ENCODE data around the gene NCEH1. TPM values are rescaled to one million over a fixed set of nuclear protein-coding genes. Genes with fewer than 3 reads are reported as not detected.
A peak's percentile ranks its signal among the peaks of the same experiment; 100 is the strongest.
"Not testable (repeated sequence)": the region's sequence is repeated elsewhere in the genome, so short reads cannot be mapped to it uniquely, and the experiment has no call there.

NCEH1 gene, protein sequence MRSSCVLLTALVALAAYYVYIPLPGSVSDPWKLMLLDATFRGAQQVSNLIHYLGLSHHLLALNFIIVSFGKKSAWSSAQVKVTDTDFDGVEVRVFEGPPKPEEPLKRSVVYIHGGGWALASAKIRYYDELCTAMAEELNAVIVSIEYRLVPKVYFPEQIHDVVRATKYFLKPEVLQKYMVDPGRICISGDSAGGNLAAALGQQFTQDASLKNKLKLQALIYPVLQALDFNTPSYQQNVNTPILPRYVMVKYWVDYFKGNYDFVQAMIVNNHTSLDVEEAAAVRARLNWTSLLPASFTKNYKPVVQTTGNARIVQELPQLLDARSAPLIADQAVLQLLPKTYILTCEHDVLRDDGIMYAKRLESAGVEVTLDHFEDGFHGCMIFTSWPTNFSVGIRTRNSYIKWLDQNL
- polyA plus RNA-seq (2013, experiment 1 of 2; ENCODE audit: insufficient read length), result 12.0 TPM
- 4.5 TPM for polyA plus RNA-seq (2013, experiment 2 of 2; ENCODE audit: insufficient read length)

DNA sequence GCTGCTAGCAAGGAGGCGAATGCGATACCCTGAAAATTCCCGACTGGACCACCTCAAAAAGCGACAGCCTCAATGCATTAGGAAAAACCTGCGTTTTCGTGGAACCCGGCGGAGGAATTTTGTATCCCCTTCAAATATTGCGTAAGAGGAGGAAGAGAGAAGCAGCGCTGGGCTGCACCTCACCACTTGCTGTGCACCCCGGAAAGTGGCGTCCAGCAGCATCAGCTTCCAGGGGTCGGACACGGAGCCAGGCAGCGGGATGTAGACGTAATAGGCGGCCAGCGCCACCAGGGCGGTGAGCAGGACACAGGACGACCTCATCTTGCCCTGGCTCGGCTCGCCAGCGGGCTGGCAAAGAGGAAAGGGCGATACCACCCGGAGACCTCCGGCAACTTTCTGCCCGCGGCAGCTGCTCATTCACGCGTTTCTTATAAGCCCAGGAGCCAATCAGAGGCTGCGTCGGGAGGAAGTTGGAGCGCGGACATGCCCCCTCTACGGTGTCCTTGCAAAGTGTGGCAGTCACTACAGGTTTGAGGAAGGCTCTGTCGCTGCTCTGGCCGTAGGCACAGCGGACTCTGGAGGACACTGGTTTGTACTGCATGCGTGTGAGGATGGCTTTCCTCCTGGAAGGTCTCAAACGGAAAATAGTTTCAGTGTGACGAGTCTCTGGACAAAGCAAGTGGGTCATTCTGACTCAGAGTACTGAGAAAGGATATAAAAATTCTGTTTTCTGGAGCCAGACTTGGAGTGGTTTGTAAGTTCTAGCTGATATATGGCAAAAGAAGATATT lies at the start of gene NCEH1:
NCEH1 (minus strand) TSS at position 404 of the 790 bp plus-strand sequence; CDS start at position 321, 83 bp downstream.
- DNase-seq, result peak; percentile 99

DNA sequence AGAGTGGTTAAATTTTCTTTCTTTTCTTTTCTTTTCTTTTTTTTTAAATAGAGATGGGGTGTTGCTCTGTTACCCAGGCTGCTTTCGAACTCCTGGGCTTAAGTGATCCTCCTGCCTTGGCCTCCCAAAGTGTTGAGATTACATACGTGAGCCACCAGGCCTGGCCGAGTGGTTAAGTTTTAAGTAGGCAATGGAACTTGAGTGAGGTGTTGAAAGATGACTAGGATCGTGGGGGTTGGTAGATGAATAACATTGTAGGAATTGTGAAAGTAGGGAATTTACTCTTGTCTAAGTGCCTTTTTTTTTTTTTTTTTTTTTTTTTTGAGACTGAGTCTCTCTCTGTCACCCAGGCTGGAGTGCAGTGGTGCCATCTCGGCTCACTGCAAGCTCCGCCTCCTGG lies 49.5 kb upstream of the NCEH1 start:
- DNase-seq, result peak; percentile 49

DNA sequence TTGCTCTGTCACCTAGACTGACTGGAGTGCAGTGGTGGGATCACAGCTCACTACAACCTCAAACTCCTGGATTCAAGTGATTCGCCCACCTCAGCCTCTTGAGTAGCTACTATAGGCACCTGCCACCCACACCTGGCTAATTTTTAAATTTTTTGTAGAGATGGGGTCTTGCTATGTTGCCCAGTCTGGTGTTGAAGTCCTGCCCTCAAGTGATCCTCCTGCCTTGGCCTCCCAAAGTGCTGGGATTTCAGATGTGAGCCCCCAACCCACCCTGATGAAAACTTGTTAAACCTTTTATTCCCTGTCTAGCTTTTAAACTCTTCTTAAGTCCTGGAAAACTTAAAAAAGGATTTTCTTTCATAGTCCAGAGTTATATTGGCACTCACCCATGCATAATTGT lies 42.3 kb upstream of the NCEH1 start:
- DNase-seq, result no peak

DNA sequence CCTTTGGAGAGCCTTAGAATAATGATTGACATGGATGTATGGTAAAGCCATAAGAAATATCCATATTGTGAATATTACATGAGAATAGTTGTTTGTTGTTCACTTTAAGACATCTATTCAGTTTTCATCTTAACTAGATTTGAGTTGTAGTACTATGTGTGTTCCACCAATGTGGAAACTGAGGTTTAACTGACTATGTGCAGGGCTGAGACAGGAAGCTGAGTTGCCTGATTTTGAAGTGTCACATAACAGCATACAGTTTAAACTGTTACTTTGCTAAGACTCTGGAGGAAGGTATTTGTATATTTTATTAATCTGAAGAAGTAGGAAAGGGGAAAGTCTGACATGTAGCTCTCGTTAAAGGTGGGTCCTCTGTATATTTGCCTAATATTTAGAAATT lies 41.8 kb upstream of the NCEH1 start:
- no peak for DNase-seq

DNA sequence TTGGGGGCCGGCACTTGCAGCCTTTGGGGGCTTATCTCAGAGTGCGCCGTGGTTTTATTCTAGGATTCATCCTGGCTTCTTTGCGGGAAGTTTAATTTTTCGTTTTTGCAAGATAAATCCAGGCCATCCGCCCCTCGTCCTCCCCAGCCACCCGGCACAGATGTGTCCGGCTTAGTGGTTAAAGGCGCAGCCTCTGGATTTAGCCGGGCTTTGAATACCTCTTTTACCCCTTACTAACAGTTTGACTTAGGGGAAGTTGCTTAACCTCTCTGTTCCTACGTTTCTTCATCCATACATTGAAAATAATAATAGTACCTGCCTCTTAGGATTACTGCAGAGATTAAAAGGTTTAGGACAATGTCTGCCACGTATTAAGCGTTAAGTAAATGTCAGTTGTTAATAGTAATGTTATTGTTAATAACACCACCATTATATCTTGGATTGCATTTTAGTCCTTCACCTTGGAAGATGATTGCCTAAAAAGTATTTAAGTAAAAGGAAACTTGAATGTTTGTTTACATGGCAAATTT lies 40.4 kb upstream of the NCEH1 start:
- DNase-seq, result peak; percentile 27

DNA sequence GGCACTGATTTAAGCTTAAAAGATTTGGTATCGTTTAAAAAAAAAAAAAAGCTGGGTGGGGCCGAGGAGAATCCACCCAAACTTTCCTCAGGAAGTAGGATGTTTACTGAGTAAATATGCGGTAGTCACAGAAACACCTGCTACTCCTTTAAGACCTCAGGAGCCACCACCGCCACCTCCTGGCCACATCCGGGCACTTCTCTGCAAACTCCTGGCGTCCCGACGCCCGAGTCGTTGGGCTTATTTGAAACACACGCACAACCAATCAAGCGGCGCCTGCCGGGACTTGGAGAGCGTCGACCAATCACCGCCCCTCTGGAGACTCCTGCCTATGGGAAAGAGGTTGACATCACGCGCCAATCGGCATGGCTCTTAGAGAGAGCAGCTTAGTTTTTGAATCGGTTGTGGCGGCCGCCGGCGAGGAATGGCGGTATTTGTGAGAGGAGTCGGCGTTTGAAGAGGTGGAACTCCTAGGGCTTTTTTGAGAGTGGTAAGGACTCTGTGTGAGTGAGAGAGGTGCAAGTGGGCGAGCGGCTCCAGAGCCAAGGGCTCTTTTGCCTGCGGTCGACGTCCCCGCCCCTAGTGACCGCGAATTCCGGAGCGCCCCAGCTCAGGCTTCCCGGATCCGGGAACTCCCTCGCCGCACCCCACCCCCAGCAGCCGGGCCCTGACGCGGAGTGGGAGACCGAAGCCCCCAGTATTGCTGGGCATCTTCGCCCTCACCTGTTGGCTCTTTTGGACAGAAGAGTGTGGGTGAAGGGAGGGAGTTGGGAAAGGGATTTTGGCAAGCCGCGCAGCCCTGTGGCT lies 39.7 kb upstream of the NCEH1 start, which contains the start of gene ECT2:
ECT2 (plus strand) TSS at position 359 of the 807 bp plus-strand sequence. CDS start 3,805 bp downstream, outside the sequence.
- DNase-seq, result peak; percentile 100

DNA sequence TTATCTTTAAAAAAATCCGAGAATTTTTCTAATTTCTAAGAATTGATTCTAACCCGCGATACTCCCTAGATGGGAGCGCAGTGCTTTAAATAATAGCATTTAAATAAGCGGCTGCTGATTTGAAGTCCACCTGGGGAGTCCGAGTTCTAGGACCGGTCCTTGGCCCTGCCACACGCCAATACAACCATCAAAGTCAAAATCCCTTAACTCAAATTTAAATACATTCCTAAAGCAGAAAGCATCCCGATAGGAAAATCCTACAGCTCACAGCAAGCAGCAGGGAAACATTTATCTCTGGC lies 39.2 kb upstream of the NCEH1 start:
- DNase-seq, result no peak

DNA sequence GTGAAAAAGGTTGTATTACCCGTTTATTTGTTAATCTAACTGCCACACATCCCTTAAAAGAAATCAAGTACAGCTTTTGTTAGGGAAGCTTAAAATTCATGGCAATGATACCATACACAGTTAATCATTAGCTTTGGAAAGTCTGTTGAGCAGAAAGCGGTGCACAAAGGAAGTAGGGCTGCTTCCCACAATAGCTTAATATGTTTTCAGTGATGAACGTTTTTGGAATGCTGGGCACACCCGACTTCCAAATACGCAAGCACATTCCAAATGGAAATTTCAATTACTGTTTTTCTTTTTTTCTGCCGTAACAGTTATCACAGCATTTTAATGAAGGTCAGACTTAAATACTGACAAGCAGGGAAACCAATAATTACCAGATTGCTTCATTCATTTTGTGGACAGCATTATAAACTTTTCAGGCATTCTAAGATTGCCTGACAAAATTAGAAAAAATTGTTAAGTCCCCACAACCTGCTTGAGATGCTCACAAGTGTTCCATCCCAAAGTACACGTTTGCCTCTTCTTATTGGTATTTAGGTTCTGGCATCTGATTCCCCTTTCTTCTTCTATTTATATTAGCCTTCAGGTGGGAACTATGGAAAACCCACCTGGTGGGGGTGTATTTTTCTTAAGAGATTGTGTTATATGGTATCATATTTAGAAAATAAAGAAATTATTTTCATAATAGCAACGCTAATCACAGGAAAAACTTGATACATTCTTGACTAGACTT lies 38.5 kb upstream of the NCEH1 start:
- peak; percentile 96 for DNase-seq

DNA sequence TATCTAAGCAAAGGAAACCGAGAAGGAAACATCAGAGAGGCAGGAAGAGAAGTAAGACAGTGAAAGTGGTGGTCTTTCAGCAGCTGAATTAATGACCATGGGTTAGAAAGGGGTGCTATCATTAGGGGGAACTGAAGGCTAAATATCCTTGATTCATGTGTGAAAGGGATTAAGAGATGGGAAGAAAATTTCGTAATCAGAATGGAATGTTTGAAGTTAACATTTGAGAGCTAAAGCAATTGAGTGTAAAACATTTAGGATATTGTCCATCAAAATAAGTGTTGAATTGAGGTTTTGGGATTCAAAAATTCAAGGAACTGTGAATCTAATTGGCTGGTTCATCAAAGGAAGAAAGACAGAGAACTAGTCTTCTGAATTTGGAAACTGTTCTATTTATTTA lies 35.6 kb upstream of the NCEH1 start:
- DNase-seq, result peak; percentile 40

DNA sequence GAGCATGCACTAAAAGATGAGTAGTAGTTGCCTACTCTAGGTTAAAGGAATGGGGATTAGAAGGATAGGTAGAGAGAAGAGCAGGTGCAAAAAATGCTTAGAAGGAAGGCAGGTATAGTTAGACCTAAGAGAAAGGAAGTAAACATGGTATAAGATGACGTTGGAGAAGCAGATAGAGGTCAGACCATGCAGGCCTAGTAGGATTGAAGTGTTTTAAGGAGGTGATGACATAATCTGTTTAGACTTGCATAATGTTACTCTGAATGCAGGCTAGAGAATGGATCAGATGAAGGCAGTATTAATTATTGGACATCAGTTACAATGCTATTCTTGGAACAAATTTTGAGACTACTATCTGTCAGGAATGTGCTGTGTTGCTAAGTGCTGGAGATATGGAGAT lies 28.6 kb upstream of the NCEH1 start:
- no peak for DNase-seq

DNA sequence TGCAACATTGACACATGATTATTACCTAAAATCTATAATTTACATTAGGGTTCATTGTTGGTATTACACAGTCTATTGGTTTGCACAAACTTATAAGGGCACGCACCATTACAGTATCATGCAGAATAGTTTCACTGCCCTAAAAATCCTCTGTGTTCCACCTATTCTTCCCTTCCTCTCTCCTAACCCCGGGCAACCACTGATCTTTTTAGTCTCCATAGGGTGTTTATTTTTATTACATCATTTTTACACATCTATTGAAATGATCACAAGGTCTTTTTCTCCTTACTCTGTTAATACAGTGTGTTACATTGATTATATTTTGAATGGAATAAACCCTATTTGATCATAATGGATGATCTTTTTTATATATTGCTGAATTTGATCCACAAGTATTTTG lies 24.1 kb upstream of the NCEH1 start:
- DNase-seq, result no peak

DNA sequence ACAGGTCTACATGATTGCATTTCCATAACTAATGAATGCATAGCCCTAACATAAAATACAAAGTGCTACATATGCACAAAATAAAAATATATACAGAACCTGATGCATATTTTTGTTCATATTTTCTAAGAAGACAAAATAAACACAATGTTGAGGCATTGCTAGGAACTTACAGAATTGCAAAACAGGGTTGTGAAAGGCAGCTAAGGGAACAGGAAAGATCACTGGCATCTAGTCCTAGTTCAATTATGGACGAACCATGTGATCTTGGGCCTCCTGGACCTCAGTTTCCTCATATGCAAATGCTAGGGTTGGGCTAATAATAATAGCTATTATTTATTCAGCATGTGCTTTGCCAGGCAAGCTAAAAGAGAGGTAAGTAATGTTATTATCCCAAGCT lies 15.5 kb upstream of the NCEH1 start:
- no peak for DNase-seq

DNA sequence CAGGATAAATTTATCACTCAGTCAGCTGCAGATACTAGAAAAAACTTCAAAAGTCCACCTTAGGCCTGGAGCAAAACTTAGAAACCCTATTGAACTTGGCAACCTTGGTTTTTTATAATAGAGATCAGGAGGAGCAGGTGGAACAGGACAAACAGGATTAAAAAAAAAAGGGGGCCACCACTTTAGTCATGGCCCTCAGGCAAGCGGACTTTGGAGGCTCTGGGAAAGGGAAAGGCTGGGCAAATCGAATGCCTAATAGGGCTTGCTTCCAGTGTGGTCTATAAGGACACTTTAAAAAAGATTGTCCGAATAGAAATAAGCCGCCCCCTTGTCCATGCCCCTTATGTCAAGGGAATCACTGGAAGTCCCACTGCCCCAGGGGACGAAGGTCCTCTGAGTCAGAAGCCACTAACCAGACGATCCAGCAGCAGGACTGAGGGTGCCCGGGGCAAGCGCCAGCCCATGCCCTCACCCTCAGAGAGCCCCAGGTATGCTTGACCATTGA lies 11.7 kb upstream of the NCEH1 start:
- not testable (repeated sequence) for DNase-seq

DNA sequence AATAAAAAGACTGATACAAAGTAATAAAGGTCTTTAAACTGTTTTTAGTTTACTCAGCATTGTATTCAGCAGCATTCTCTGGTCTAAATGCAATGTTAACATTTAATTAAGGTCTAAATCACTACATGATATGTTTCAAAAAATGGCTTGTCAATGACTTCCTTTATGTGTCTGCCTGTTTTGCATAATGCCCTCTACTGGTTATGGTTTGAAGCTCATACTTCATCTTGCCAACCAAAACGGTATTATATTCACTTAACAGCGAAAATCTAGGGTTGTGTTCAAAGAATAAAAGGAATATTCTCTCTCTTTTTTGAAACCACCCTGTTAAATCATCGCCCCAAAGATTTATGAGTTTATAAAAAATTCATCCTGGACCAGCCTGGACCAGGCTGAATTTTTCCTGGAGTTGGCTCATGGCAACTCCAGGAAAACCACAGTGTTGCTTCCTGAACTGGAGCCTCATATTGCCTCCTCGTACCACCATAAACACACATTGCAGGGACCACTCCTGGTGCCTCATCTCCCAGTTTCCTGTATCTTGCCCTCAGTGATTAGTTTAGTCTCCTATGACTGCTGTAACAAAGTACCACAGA lies 6.7 kb upstream of the NCEH1 start:
- DNase-seq, result no peak

DNA sequence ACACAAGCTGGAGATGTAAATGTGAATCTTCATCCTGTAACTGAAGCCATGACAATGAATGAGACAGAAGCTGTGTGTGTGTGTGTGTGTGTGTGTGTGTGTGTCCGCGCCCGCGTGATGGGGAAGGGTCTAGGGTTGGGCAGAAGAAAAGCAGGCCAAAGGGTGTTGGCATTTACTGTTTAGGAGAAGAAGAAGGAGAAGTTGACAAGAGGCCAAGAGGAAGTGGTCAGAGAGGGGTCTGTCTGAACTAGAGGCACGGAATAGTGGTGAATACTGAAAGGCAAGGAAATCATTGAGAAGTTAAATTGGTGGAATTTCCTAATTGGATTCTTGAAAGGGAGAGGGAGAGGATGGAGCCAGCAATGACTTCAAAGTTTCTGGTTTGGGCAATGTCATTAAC lies 5.6 kb upstream of the NCEH1 start:
- DNase-seq, result no peak

DNA sequence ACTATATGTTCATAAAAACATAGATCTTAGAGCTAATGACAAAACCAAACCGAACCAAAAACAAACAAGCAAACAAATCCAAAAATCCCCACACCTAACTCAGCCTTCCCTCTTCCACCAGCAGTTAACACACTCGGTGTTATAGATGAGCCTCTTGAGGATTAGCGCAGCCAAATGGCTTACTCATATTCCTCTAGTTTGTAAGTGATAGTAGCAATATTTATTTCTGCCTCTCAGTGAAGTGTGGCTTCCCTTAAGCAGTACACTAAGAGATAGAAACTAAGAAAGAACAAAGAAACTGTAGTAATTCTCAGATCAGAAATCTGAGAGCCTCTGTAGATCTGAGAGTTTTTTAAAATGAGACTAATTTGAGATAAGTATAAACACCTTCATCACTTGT lies 2.4 kb upstream of the NCEH1 start:
- no peak for DNase-seq

DNA sequence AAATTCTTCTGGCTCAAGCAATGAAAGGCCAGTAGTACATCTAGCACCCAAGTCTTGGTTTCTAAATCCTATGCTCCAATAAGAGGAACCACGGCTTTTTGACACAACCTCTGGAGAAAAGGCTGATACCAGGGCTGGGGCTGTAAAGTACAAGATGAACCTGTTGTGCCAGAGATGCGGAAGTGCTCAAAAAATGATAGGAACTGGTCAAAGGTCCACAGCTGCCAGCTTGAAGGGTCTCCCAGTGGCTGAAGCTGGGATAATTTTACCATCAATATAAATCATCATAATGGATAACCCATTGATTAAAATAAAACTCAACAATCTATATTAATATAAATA lies 558 bp upstream of the NCEH1 start:
- no peak for DNase-seq

DNA sequence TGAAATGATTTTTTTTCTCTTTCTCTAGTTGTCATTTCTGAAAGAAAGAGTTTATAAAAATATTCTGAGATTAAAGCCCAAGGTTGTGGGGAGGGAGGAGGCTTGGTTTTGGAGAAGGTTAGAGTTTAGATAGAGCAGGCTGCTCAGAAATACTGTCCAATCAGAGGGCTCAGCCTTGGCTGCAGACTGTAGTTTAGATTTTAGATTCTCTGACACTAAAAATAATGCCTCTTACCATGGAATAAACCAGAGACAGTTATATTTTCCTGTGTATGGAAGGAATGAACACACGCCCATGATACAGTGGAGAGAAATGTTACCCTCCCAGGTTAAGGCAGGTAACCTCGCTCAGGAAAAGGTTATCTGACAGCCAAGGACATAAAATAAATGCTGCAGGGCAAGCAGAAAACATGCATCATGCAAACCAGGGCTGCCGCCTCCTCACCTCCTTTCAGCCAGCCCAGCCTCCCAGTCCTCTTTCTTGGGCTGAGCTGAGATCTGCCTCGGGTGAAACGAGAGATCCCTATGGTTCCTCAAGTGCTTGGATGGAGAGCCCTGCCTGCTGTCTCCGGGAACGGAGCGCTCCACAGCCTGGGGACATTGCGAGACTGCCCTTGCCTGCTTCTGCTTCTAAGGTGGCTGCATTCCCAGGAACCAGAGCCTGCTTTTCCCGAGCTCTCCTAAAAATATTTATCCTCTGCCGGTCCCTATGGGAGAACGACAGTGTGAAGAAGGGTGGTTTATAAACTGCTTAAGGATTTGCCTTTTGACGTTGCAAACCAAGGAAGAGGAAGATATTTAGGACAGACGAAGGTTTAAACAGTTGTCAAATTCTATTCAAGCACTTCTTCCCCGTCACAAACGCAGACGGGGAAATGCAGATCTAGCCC lies 848 bp downstream of the NCEH1 start:
- DNase-seq, result peak; percentile 41

DNA sequence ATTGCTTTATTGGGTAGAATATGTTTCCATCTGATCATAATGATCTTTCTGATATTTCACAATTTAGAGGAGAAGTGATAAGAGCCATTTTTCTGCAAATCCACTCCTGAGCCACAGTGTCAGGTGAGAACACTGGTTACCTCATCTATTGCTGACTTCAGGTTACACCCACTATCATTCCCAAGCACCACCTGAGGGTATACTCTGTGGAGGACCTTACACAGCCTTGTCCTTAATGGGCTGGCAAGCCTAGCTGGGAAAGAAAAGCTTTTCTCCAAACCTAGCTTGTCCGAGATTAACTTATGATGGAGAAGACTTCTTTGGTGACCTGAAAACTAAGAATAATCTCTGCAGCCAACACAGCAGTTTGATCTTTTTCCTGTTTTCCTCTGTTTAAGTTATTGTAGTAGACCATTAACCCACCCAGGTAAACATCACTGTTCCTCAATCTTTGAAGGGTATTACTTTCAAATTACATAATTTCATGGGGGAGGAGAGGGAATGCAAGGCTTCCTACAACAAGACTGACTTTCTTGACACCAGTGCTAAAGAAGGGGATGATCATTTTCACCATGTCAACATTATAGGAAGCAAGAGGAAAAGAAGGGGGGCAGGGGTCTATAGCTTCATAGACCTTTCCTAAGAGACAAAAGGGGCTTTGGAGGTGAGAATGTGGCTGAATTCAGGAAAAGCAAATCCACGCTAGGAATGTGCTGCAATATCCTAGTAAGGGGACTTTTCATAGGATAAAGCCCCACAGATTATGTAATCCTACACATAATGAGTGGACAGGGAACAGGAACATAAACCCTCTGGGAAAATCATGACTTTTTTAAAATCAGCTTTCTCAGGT lies 1.7 kb downstream of the NCEH1 start:
- DNase-seq, result no peak

All from fibroblast of skin of back (primary cell).